Ovary (tissue), 9 donors: ENCODE measurements around the gene ARHGAP10. TPM values are rescaled to one million over a fixed set of nuclear protein-coding genes. Genes with fewer than 3 reads are reported as not detected.

Source experiments
- DNase-seq, 5 donors: peaks; one replicate each; pipeline ENCODE4 v3.0.0-alpha.2; 2019 to 2020
- H3K27ac ChIP-seq, 2 donors: fragments of 200-600 bp; one replicate each; pipeline versions ENCODE4 v1.5.1 to v1.8.0; 2019 to 2022
- H3K27me3 ChIP-seq: fragments of 200-600 bp; one replicate; pipeline ENCODE4 v1.8.0; 2022
- H3K36me3 ChIP-seq: fragments of 200-600 bp; sonication (generic); one replicate; pipeline ENCODE4 v1.5.1; 2019
- H3K4me1 ChIP-seq: one replicate; pipeline ENCODE4 v1.8.1; 2013; ENCODE audit warnings: mild to moderate bottlenecking, moderate library complexity; ENCODE audit not compliant: insufficient read depth
- H3K4me3 ChIP-seq: fragments of 200-600 bp; sonication (generic); one replicate; pipeline ENCODE4 v1.5.1; 2017
- H3K9me3 ChIP-seq, 2 donors: fragments of 200-600 bp in 1 of 2; sonication (generic) in 1 of 2; one replicate each; pipeline versions ENCODE4 v1.5.1 to v1.8.1; 2013 to 2019; ENCODE audit warnings: mild to moderate bottlenecking in 1 of 2, moderate library complexity in 1 of 2
- EP300 ChIP-seq: sonication (generic); formaldehyde crosslinking; IDR thresholded peaks from one replicate; pipeline ENCODE4 v1.6.1; 2017; ENCODE audit warnings: antibody characterized with exemption
- POLR2A ChIP-seq: fragments of 450-650 bp; IDR thresholded peaks from one replicate; pipeline ENCODE4 v1.6.1; 2017; ENCODE audit warnings: antibody characterized with exemption, mild to moderate bottlenecking, moderate library complexity
- WGBS, 3 donors: extraction: QIAGEN DNeasy Blood & Tissue Kit in 1 of 3; methylation state at CpG; one replicate each; pipeline versions ENCODE4 v1.1.5 to v1.1.7; 2013 to 2017; 5-methylcytosine and 5-hydroxymethylcytosine counted together
- intact Hi-C, 4 donors: fragments of 100-400 bp; cut with DNase I; formaldehyde crosslinking; loops; one replicate each; pipeline versions ENCODE4 v1.11.0 to v1.15.1; 2022 to 2023
- polyA plus RNA-seq, 2 donors: library from polyadenylated mRNA; stranded (reverse); fragments of 200-250 nt in 1 of 2; fragments of 350-450 nt in 1 of 2; fragmentation: Illumina TruSeq in 1 of 2; extraction: RNeasy Lipid Tissue Mini Kit (QIAGEN cat#74804) in 1 of 2; gene quantifications; one replicate each; pipeline ENCODE4 v1.2.3, GENCODE V29; 2013 to 2014
- total RNA-seq, 7 donors: library from RNA; depleted of rRNA in 2 of 7; stranded (reverse); fragments of >200 nt in 2 of 7; fragmentation: NEBNext Ultra II Directional in 3 of 7; extraction: Animal tissue kit (Norgen Biotek cat#: 25700) in 3 of 7; gene quantifications; one replicate each; pipeline versions ENCODE4 v1.1.0 to v1.2.4, GENCODE V29; 2016 to 2023
- TF ChIP-seq, protein P1 (sequence below), 3 donors: fragments of 450-650 bp in 2 of 3; fragments of 200-600 bp in 1 of 3; IDR thresholded peaks; one replicate each; pipeline versions ENCODE4 v1.5.1 to v1.8.0; 2016 to 2022; ENCODE audit warnings: antibody characterized with exemption in 3 of 3, mild to moderate bottlenecking in 1 of 3
- donor health status: DM: no; HTN: no; CAD: no; lungs with moderate emphysema.
- donor health status: DM: no; HTN: no; CAD: no.
- donor health status: Bipolar disorder and iron deficiency.
- donor health status: DM: yes; HTN: yes; CAD: no.
- donor health status: DM: no; HTN: no; CAD: no.
- donor health status: DM: yes; HTN: yes; CAD: no.

The ARHGAP10 gene
- total and polyA plus RNA-seq, 9 donors, result 37.1 to 76.7 (median 63.8) TPM

- H3K36me3 ChIP-seq, result no peaks in the 10 kb centered on the region
- TF ChIP-seq, protein P1, sequence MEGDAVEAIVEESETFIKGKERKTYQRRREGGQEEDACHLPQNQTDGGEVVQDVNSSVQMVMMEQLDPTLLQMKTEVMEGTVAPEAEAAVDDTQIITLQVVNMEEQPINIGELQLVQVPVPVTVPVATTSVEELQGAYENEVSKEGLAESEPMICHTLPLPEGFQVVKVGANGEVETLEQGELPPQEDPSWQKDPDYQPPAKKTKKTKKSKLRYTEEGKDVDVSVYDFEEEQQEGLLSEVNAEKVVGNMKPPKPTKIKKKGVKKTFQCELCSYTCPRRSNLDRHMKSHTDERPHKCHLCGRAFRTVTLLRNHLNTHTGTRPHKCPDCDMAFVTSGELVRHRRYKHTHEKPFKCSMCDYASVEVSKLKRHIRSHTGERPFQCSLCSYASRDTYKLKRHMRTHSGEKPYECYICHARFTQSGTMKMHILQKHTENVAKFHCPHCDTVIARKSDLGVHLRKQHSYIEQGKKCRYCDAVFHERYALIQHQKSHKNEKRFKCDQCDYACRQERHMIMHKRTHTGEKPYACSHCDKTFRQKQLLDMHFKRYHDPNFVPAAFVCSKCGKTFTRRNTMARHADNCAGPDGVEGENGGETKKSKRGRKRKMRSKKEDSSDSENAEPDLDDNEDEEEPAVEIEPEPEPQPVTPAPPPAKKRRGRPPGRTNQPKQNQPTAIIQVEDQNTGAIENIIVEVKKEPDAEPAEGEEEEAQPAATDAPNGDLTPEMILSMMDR (IDR thresholded peaks at IDR 0.05), result no peak
- TF ChIP-seq POLR2A (no peak), EP300 (no peak)
- no peak overlapping the region for H3K4me3 ChIP-seq
- peaks cover 23% of the 10 kb centered on the region for H3K4me1 ChIP-seq
- intact Hi-C loops, result no loop called here
- no peak for DNase-seq
- H3K9me3 ChIP-seq, result no peaks in the 10 kb centered on the region
- no peaks in the 10 kb centered on the region for H3K27me3 ChIP-seq
- 80 to 86% (median 82%) methylated on average over 13 of the region's 13 CpGs for WGBS, 3 donors
- H3K27ac ChIP-seq, result peak overlapping the region in 1 of 2 donors; percentile 8
These were observed 336.4 kb downstream of the ARHGAP10 start for GRCh38 chr4:148068065-148068911.

- no peak overlapping the region for H3K4me3 ChIP-seq
- intact Hi-C loops, result no loop called here
- H3K36me3 ChIP-seq, result no peaks in the 10 kb centered on the region
- 77 to 79% (median 78%) methylated on average over 11 of the region's 11 CpGs for WGBS, 3 donors
- H3K4me1 ChIP-seq, result peaks cover 23% of the 10 kb centered on the region
- H3K27ac ChIP-seq, result peak overlapping the region in 1 of 2 donors; percentile 8
- H3K9me3 ChIP-seq, result no peaks in the 10 kb centered on the region
- TF ChIP-seq EP300 (no peak), POLR2A (no peak)
- TF ChIP-seq, protein P1 (IDR thresholded peaks at IDR 0.05), result no peak
- no peak for DNase-seq
- no peaks in the 10 kb centered on the region for H3K27me3 ChIP-seq
These were observed 337.4 kb downstream of the ARHGAP10 start for GRCh38 chr4:148069086-148069894.

DNA sequence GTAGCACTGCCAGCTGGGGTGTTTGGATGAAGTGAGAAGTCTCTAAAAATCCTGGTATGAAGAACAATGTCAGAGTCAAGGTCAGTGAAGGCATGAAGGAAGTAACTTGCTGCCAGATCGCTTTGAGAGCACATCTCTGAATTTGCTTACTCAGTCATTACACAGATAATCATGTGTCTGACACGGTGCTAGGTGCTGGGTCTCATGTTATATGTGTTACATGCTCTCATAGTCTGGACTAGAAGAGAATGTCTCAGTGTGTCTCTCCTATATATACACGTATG is 337.9 kb downstream of the ARHGAP10 start:
- DNase-seq, result peak in 1 of 5 donors; percentile 14
- TF ChIP-seq POLR2A, result no peak
- no peak for TF ChIP-seq EP300
- TF ChIP-seq, protein P1 (IDR thresholded peaks at IDR 0.05), result no peak
- Histone ChIP-seq H3K36me3 (no peaks in the 10 kb centered on the region), H3K9me3 (no peaks in the 10 kb centered on the region), H3K27ac (no peak overlapping the region), H3K27me3 (no peaks in the 10 kb centered on the region), H3K4me1 (peaks cover 23% of the 10 kb centered on the region), H3K4me3 (no peak overlapping the region)
- 4 to 20% (median 12%) methylated on average over 3 of the region's 3 CpGs for WGBS, 3 donors
- intact Hi-C loops, result no loop called here

GRCh38 chr4:148071009-148071408 is 339.1 kb downstream of the ARHGAP10 start:
- H3K4me1 ChIP-seq, result peaks cover 21% of the 10 kb centered on the region
- H3K36me3 ChIP-seq, result no peaks in the 10 kb centered on the region
- WGBS, 3 donors, result 91 to 95% (median 93%) methylated on average over 4 of the region's 4 CpGs

More at GRCh38 chr4:148071009-148071408, 339.1 kb downstream of the ARHGAP10 start:
- H3K4me3 ChIP-seq, result no peak overlapping the region
- no peak for DNase-seq
- H3K27ac ChIP-seq, result no peak overlapping the region
- TF ChIP-seq POLR2A, result no peak
- no peak for TF ChIP-seq EP300
- TF ChIP-seq, protein P1 (IDR thresholded peaks at IDR 0.05), result no peak
- H3K27me3 ChIP-seq, result no peaks in the 10 kb centered on the region
- intact Hi-C loops, result no loop called here
- H3K9me3 ChIP-seq, result no peaks in the 10 kb centered on the region
